ENCODE results near the gene SUN1.
"Not testable (repeated sequence)": the region's sequence is repeated elsewhere in the genome, so short reads cannot be mapped to it uniquely, and the experiment has no call there.

Gene SUN1, protein sequence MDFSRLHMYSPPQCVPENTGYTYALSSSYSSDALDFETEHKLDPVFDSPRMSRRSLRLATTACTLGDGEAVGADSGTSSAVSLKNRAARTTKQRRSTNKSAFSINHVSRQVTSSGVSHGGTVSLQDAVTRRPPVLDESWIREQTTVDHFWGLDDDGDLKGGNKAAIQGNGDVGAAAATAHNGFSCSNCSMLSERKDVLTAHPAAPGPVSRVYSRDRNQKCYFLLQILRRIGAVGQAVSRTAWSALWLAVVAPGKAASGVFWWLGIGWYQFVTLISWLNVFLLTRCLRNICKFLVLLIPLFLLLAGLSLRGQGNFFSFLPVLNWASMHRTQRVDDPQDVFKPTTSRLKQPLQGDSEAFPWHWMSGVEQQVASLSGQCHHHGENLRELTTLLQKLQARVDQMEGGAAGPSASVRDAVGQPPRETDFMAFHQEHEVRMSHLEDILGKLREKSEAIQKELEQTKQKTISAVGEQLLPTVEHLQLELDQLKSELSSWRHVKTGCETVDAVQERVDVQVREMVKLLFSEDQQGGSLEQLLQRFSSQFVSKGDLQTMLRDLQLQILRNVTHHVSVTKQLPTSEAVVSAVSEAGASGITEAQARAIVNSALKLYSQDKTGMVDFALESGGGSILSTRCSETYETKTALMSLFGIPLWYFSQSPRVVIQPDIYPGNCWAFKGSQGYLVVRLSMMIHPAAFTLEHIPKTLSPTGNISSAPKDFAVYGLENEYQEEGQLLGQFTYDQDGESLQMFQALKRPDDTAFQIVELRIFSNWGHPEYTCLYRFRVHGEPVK

DNA sequence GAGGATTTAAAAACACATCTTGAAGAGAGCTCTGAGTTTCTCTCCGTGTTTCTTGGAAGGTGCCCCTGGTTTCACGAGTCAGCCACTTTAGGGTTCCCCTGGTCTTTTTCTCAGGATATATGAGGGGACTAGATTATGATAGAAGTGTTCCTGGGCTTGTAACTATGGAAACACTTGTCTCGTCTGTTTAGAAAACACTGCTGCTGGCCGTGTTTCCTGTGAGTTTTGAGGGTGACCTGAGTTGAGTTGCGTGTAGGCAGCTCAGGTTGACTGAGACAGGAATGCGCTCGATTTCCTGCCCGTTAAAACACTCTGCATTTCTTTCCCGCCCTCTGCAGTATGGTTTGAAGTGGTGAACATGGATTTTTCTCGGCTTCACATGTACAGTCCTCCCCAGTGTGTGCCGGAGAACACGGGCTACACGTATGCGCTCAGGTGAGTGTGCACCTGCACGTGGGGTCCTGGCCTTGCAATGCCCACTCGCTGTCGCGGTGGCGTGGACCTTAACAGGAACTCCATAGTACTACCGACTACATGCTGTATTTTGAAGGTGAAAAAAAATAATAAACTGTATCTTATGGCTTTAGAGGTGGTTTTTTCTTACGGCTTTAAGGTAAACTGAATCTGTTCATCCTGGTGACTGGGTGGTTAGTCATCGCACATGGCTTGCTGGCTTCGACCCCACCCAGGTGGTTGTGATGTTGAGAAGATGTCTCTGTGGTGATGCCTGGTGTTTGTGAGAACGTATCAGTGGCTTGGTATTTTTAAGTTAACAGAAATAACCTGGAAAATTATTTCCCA lies at the start of gene SUN1:
Gene SUN1 (plus strand): TSS at position 310 of the 801 bp plus-strand sequence. CDS start 49 bp downstream, at position 359.
- DNase-seq = peak; percentile 75

DNA sequence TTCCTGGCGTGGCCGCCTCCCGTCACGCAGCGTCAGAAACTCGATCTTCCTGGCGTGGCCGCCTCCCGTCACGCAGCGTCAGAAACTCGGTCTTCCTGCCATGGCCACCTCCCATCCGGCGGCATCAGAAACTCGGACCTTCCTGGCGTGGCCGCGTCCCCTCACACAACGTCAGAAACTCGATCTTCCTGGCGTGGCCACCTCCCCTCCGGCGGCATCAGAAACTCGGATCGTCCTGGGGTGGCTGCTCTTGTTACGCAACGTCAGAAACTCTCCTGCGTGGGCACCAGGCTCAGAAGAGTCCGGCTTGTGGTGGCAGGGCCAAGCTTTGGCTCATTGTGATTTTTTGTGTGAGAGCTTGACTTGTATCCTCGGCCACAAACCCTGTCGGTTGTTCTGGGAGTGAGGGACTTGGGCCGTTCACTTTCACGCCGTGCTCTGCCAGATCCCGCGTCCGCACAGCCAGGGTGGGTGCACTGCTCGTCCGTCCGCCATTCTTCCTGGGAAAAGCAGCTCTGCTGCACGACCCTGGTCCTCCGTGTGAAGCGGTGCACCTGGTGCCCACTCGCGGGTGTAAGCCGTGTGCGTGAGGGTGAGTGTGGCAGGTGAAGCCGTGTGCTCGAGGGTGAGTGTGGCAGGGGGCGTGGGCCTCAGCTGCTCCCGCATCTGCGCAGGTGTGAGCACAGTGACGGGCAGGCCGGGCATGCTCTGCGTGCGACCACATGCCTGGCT lies 49.4 kb upstream of the SUN1 start:
- no peak for DNase-seq

DNA sequence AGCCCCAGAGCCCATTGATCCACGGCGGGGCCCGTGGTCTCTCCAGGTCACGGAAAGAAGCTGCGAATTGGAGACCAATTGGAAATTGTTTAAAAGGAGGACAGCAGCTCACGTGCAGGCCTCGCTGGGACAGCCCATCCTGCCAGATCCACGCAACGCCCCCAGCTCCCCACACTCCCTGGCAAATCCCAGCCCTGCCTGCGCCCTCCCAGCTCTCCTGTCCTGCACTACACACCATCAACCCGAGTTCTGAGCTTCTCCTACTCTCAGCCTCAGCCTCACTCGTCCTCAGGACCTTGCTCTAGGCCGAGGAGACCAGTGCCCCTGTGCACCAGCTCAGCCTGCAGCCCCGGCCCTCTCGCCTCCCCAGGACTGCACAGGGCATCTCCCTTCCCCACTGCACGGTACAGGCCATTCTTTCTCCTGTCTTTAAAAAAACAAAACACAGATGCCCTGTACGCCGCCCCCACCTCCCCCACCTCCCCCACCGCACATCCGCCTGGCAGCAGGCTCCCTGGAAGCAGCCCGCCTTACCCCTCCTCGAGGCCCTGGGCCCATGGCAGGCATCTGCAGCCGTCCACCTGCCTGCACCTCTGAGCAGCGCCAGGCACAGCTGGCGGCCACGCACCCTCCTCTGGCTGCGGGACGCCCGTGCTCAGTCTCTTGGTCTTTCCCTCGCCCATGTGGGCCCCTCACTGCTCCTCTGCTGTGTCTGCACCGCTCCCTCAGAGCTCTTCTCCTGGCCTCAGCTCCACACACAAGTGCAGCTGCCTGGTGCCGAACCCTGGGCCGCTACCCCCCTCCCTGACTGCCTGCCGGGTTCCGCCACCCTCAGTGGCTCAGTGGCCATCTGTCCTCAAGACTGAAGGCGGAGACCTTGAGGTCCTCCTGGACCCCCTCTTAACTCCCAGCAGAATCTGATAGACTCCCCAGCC lies 48.5 kb upstream of the SUN1 start:
- DNase-seq = no peak

DNA sequence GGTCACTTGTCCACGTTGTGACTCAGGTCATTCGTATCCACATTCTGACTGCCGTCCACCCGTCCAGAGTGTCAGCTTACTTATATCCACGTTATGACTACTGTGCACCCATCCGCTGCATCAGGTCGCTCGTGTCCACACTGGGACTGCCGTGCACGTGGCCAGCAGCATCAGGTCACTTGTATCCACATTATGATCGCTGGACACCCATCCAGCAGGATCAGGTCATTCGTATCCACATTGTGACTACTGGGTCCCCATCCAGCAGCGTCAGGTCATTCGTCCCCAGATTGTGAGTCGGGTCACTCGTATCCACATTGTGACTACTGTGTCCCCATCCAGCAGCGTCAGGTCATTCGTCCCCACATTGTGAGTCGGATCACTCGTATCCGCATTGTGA lies 47.3 kb upstream of the SUN1 start:
- no peak for DNase-seq

DNA sequence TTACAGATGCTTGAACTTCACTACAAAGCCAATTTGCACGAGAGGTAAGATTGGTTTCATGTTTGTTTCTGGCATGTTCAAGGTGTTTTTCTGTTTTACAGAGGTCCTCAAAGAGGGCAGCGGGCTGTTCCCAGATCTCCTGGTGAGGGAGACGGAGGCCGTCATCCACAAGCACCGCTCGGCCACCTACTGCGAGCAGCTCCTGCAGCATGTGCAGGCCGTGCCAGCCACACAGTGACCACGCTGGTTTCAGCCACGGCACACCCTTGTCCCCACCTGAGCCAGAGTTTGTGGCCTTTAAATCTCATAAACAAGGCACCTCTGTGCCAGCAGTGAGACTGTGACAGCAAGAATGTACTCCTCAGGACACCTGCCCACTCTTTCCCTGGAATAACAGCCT lies 46.9 kb upstream of the SUN1 start:
- no peak for DNase-seq

DNA sequence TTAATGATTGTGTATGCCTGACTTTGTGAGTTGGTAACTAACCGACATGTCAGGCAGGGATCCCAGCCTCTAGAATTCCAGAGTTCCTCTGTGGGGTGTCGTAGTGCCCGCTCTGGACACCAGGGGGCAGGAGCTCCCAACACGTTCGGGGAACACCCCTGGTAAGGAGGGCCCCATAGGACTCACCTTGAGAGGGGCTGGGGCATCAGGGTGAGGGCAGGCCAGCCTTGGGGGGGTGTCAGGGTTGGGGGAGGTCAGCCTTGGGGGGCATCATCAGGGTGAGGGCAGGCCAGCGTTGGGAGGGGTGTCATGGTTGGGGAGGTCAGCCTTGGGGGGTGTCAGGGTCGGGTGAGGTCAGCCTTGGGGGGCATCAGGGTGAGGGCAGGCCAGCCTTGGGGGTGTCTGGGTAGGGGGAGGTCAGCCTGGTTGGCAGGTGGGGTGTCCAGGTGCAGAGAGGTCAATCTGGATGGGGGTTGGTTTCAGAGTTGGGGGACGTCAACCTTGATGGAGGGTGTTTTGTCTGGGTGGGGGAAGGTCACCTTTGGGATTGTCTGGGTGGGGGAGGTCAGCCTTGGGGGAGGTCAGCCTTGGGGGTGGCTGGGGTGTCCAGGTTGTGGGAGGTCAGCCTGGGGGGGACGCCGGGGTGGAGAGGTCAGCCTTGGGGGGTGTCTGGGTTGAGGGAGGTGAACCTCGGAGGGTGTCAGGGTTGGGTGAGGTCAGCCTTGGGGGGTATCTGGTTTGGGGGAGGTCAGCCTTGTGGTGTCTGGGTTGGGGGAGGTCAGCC lies 45.6 kb upstream of the SUN1 start:
- DNase-seq = peak; percentile 56

DNA sequence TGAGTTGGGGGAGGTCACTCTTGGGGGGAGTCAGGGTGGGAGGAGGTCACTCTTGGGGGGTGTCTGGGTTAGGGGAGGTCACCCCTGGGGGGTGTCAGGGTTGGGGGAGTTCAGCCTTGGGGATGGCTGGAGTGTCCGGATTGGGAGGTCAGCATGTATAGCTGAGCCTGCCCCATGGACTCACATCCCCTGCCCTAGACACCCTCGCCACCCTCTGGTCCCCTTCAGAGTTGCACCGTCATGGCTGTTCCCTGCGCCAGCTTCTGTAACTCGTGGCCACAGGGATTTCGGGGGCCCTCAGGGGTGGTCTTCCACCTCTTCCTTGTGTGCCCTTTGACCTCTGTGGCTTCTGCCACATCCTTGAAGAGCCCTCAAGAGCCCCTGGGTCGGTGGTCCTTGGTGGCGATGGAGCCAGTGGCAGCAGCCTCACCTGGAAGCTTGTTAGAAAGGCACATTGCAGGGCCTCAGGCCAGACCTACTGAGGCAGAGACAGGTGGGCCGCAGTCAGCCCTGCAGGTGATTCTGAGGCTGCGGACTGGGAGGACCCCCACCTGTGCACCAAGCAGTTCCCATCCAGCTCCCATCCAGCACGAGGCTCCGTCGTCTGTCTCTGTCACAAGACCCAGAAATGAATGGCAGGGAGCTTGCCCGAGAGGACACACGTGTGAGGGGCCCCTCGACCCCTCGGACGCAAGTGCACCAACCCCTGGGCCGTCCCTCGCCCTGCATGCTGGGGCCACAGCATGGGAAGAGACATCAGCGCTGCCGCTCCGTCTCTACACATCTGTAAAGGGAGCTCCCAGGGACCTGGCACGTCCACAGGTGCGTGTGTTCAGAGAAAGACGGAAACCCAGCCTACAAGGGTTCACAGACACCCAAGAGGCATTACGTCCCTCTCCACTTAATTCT lies 44.7 kb upstream of the SUN1 start:
- no peak for DNase-seq

DNA sequence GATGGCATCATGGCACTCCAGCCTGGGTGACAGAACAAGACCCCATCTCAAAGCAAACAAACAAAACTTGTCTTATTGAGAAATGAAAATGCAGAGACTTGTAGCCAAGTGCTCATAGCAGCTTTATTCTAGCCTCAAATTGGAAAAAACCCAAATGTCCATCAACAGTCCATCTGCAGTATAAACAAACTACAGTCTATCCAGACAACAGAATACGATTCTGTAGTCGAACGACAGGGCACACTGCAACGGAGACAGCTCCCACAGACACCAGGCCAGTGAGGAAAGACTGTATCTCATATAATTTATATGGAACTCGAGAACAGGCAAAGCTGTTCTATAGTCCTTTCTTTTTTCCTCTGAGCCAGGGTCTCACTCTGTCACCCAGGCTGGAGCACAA lies 40.8 kb upstream of the SUN1 start:
- no peak for DNase-seq

DNA sequence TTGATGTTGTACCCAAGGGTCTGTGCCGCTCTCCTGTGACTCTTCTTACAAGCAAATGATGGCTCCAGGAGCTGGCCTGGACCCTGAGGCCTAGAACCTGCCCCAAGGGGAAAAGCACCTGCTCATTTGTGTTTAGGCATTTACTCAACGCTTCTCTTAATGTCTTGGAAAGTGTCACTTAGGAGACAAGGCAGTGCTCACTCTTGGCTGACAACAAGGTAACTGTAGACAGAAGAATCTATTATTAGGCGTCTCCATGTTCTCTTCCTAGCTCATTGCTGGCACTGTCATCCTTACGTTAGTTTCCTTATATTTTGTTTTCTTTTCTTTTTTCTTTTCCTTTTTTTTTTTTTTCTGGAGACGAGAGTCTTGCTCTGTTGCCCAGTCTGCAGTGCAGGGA lies 38.1 kb upstream of the SUN1 start:
- DNase-seq = no peak

DNA sequence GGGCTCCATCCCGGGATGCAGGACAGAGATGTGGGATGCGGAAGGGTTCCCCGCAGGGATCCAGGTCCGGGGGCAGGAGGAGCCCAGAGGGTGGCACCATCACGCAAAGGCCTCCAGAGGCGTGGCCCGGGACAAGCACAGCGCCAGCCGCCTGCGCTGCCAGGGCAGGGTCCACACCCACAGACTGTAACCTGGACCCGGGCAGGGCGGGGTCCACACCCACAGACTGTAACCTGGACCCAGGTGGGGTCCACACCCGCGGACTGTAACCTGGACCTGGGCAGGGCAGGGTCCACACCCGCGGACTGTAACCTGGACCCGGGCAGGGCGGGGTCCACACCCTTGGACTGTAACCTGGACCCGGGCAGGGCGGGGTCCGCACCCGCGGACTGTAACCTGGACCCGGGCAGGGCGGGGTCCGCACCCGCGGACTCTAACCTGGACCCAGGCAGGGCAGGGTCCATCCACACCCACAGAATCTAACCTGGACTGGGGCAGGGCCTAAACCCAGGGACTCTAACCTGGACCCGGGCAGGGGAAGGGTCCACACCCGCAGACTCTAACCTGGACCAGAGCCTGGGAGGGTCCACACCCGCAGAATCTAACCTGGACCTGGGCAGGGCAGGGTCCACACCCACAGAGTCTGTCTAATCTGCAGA lies 37.5 kb upstream of the SUN1 start:
- DNase-seq = no peak

DNA sequence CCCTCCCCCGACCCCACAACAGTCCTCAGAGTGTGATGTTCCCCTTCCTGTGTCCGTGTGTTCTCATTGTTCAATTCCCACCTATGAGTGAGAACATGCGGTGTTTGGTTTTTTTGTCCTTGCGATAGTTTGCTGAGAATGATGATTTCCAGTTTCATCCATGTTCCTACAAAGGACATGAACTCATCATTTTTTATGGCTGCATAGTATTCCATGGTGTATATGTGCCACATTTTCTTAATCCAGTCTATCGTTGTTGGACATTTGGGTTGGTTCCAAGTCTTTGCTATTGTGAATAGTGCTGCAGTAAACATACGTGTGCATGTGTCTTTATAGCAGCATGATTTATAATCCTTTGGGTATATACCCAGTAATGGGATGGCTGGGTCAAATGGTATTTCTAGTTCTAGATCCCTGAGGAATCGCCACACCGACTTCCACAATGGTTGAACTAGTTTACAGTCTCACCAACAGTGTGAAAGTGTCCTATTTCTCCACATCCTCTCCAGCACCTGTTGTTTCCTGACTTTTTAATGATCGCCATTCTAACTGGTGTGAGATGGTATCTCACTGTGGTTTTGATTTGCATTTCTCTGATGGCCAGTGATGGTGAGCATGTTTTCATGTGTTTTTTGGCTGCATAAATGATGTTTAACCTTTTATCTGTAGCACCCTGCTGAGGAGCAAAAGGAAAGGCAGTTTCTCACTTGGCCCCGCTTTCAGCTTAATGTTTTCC lies 35.7 kb upstream of the SUN1 start:
- DNase-seq = not testable (repeated sequence)

DNA sequence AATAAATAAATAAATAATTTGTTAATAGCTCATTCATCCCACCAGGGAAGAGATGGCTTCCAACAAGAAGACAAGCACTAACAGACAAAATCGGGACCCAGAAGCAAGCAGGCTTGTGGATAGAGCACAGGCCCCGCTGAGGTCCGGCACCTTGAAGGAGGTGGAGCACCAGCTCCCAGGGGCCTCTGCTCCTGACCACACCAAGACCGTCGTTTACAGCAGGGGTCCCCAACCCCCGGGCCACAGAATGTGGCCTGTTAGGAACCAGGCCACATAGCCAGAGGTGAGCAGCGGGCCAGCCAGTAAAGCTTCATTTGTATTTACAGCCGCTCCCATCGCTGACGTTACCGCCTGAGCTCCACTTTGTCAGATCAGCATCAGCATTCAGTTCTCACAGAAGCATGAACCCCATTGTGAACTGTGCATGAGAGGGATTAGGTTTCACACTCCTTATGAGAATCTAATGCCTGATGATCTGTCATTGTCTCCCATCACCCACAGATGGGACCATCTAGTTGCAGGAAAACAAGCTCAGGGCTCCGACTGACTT lies 33.3 kb upstream of the SUN1 start:
- no peak for DNase-seq

DNA sequence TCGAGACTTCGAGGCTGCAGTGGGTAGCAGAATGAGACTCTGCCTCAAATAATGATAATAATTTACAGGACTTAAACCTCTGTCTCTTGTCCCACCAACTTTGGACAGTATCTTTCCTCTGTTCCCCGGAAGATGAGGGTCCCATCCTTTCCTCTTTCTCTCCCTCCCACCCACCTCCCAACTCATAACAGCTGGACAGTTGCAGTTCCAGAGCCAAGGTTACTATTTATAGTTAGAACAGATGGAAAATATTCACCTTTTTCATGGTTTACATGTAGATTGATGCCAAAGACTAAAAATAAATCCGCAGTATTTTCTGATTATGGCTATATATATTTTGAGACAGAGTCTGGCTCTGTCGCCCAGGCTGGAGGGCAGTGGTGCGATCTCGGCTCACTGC lies 31.6 kb upstream of the SUN1 start:
- DNase-seq = no peak

DNA sequence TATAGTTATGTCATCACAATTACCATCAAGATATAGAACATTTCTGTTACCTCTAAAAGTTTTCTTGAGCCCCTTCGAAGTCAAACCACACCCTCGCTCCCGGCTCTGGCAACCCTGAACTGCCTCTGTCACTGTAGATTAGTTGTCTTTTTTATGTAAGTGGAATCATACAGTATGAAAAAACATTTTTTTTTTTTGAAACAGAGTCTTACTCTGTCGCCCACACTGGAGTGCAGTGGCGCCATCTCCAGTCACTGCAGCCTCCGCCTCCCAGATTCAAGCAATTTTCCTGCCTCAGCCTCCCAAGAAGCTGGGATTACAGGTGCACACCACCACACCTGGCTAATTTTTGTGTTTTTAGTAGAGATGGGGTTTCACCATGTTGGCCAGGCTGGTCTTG lies 30.9 kb upstream of the SUN1 start:
- DNase-seq = not testable (repeated sequence)

DNA sequence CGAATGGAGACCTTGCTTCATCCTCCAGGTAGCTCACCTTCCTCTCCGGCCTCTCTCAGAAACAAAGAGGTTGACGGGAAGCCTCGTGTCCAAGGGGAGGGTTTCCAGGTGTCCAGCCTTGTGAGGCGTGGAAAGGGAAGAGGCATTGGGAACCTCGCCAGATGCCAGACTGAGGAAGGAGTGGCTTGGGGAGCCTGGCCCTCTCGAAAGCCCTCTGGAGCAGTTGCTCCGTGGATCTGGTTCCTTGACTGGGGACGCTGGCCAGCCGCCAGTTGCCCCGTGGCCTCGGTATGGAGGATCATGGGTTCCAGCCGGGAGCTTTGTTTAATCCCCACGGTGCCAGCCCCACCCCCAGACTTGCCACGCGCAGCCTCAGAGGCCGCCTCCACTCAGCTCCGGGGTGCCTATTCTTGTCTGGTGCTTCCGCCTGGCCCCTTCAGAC lies 30.3 kb upstream of the SUN1 start:
- DNase-seq = no peak

DNA sequence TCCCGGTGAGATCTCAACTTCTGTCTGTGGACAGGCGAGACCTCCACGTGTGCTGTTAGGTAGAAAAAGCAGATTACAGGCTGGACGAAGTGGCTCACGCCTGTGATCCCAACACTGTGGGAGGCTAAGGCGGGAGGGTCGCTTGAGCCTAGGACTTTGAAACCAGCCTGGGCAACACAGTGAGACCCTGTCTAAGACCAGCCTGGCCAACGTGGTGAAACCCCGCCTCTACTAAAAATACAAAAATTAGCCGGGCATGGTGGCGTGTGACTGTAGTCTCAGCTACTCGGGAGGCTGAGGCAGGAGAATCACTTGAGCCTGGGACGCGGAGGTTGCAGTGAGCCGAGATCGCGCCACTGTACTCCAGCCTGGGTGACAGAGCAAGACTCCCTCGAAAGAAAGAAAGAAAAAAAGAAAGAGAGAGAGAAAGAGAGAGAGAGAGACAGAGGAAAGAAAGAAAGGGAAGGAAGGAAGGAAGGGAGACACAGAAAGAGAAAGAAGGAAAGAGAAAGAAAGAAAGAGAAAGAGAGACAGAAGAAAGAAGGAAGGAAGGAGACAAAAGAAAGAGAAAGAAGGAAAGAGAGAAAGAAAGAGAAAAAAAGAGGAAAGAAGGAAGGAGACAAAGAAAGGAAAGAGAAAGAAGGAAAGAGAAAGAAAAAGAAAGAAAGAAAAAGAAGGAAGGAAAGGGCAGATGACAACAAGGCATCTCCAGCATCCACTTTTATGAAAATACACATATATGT lies 29.6 kb upstream of the SUN1 start:
- no peak for DNase-seq

DNA sequence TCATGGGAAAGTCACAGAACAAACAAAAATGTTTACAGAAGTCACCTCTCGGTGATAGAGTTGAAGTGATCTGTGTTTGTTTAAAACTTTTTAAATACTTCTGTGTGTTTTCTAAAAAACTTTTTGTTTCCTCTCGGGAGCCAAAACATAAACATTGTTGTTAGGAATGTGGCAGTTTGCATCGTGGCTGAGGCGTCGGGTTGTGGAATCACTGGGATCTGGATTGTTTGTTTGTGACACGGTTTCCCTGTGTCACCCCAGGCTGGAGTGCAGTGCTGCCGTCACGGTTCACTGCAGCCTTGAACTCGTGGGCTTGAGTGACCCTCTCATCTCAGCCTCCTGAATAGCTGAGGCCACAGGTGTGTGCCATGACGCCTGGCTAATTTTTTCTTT lies 29.0 kb upstream of the SUN1 start:
- DNase-seq = no peak
